GM12878 (cell line): ENCODE results near the gene CRY1.
"Not testable (repeated sequence)": the region's sequence is repeated elsewhere in the genome, so short reads cannot be mapped to it uniquely, and the experiment has no call there.

Experiments used
- BCL11A ChIP-seq: IDR thresholded peaks from 2 replicates; pipeline ENCODE4 v1.6.1; 2011; ENCODE audit warnings: low read depth, low read length
- EZH2 ChIP-seq: IDR thresholded peaks from 2 replicates; pipeline ENCODE4 v1.6.1; 2012; ENCODE audit warnings: low read depth, mild to moderate bottlenecking, control low read depth, inconsistent platforms, low read length, borderline replicate concordance; ENCODE audit not compliant: control insufficient read depth
- HDGF ChIP-seq: fragments of 450-650 bp; IDR thresholded peaks from 2 replicates; pipeline ENCODE4 v1.6.1; 2016; ENCODE audit warnings: antibody characterized with exemption
- POLR2A ChIP-seq: IDR thresholded peaks from 2 replicates; pipeline ENCODE4 v1.6.1; 2011; ENCODE audit warnings: low read depth, mild to moderate bottlenecking, low read length
- RAD21 ChIP-seq: IDR thresholded peaks from 2 replicates; pipeline ENCODE4 v1.6.1; 2011; ENCODE audit warnings: mild to moderate bottlenecking, low read depth, low read length, moderate library complexity; ENCODE audit not compliant: insufficient read depth
- TF ChIP-seq, protein P1 (sequence below): IDR thresholded peaks from 2 replicates; pipeline ENCODE4 v1.6.1; 2012; ENCODE audit warnings: mild to moderate bottlenecking, low read depth, low read length
- TF ChIP-seq, protein P2 (sequence below): IDR thresholded peaks from 2 replicates; pipeline ENCODE4 v1.6.1; 2011; ENCODE audit warnings: low read depth, mild to moderate bottlenecking, low read length, moderate library complexity, borderline replicate concordance; ENCODE audit errors: extremely low read depth

DNA sequence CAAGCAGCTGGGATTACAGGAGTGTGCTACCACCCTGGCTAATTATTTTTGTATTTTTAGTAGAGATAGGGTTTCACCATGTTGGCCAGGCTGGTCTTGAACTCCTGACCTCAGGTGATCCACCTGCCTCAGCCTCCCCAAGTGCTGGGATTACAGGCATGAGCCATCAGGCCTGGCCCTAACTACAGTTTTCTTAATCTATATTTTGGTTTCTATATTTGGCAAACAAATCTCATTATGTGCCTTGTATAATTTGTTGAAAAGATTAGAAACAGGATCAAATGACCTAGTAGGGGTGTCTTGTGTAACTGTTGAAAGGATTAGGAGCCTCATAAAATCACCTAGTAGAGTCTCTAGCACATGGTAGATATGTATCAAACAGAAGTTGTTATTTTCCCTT is 67.0 kb downstream of the CRY1 start:
- TF ChIP-seq POLR2A, RAD21, BCL11A, EZH2, HDGF: not testable (repeated sequence)
- TF ChIP-seq, protein P1, sequence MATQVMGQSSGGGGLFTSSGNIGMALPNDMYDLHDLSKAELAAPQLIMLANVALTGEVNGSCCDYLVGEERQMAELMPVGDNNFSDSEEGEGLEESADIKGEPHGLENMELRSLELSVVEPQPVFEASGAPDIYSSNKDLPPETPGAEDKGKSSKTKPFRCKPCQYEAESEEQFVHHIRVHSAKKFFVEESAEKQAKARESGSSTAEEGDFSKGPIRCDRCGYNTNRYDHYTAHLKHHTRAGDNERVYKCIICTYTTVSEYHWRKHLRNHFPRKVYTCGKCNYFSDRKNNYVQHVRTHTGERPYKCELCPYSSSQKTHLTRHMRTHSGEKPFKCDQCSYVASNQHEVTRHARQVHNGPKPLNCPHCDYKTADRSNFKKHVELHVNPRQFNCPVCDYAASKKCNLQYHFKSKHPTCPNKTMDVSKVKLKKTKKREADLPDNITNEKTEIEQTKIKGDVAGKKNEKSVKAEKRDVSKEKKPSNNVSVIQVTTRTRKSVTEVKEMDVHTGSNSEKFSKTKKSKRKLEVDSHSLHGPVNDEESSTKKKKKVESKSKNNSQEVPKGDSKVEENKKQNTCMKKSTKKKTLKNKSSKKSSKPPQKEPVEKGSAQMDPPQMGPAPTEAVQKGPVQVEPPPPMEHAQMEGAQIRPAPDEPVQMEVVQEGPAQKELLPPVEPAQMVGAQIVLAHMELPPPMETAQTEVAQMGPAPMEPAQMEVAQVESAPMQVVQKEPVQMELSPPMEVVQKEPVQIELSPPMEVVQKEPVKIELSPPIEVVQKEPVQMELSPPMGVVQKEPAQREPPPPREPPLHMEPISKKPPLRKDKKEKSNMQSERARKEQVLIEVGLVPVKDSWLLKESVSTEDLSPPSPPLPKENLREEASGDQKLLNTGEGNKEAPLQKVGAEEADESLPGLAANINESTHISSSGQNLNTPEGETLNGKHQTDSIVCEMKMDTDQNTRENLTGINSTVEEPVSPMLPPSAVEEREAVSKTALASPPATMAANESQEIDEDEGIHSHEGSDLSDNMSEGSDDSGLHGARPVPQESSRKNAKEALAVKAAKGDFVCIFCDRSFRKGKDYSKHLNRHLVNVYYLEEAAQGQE = not testable (repeated sequence)
- TF ChIP-seq, protein P2, sequence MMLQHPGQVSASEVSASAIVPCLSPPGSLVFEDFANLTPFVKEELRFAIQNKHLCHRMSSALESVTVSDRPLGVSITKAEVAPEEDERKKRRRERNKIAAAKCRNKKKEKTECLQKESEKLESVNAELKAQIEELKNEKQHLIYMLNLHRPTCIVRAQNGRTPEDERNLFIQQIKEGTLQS = not testable (repeated sequence)
